Fibroblast of mammary gland (primary cell): ENCODE data around the gene COMP.

Experiments
- DNase-seq: peaks from one replicate; pipeline ENCODE4 v3.0.0-alpha.2; 2010; ENCODE audit warnings: low read depth
- H3K4me3 ChIP-seq: 2 replicates; pipeline ENCODE4 v1.5.1; 2011; ENCODE audit warnings: low read depth, mild to moderate bottlenecking, low read length, moderate library complexity; ENCODE audit not compliant: control insufficient read depth
- TF ChIP-seq, protein P1 (sequence below): conservative IDR thresholded peaks from 2 replicates; pipeline ENCODE4 v1.5.1; 2011; ENCODE audit warnings: low read depth, low read length, inconsistent platforms; ENCODE audit not compliant: control insufficient read depth, insufficient read depth

COMP gene

DNA sequence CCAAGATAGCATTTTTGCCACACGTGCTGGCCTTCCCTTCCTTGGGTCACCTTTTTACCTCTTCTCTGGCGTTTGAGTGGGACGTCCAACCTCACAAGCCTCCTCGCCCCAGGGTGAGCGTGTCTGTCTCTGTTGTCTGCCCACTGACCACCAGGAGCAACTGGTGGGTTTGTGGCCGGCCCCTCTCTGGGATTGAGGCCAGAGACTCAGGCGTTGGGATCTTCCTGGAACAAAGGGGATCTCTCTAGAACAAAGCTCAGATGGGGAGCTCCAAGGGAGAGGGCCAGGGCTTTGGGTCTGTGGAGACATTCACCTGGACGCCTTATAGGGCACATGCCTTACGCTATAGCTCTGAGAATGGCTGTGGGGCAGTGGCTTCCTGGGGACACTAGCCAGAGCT, 17.4 kb downstream of the COMP start:
- DNase-seq, result no peak
- H3K4me3 ChIP-seq, result no peak overlapping the region
- TF ChIP-seq, protein P1, sequence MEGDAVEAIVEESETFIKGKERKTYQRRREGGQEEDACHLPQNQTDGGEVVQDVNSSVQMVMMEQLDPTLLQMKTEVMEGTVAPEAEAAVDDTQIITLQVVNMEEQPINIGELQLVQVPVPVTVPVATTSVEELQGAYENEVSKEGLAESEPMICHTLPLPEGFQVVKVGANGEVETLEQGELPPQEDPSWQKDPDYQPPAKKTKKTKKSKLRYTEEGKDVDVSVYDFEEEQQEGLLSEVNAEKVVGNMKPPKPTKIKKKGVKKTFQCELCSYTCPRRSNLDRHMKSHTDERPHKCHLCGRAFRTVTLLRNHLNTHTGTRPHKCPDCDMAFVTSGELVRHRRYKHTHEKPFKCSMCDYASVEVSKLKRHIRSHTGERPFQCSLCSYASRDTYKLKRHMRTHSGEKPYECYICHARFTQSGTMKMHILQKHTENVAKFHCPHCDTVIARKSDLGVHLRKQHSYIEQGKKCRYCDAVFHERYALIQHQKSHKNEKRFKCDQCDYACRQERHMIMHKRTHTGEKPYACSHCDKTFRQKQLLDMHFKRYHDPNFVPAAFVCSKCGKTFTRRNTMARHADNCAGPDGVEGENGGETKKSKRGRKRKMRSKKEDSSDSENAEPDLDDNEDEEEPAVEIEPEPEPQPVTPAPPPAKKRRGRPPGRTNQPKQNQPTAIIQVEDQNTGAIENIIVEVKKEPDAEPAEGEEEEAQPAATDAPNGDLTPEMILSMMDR, result no peak

DNA sequence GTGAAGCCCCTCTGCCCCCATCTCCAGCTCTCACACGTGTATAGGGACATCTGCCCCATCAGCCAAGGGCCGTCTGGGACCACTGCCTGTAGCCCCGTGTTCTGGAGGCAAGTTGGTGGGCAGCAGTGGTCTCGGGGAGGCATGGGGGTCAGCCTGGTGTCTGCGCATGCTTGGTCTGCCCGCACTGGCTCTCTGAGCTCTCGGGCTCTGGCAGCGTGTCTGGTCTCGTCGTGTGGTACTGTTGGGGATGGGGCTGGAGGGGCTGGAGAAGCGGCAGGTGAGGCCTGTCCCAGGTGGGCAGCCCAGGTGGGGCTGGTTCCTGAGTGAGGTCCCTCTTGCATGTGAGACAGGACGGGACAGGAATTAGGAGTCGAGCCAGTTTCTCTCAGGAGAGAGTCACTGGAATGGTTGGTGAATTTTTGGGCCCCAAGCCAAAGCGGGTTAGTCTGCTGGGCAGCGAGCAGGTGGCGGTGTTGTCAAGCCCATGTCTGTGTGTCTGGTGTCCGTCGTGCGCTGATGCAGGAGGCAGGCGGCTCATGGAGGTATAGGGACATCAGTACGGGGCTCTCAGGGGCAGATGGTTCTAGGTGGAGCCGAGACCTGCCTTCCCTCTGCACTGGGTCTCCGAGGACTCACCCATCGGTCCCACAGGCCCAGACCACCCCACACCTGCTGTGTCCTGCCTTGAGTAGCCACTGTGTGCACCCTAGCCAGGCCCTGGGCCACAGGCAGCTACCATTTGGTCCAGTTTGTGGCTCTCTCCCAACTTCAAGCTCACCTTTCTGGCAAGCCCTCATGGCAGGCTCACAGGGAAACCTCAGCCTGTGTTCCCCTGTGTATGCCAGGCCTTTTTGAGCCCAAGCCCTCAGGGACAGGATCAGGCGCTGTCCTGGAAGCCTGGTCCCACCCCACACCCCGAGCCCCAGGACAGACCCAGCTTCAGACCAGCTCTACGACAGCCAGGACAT, 18.2 kb downstream of the COMP start:
- no peak for DNase-seq
- H3K4me3 ChIP-seq, result no peak overlapping the region
- TF ChIP-seq, protein P1, result no peak

DNA sequence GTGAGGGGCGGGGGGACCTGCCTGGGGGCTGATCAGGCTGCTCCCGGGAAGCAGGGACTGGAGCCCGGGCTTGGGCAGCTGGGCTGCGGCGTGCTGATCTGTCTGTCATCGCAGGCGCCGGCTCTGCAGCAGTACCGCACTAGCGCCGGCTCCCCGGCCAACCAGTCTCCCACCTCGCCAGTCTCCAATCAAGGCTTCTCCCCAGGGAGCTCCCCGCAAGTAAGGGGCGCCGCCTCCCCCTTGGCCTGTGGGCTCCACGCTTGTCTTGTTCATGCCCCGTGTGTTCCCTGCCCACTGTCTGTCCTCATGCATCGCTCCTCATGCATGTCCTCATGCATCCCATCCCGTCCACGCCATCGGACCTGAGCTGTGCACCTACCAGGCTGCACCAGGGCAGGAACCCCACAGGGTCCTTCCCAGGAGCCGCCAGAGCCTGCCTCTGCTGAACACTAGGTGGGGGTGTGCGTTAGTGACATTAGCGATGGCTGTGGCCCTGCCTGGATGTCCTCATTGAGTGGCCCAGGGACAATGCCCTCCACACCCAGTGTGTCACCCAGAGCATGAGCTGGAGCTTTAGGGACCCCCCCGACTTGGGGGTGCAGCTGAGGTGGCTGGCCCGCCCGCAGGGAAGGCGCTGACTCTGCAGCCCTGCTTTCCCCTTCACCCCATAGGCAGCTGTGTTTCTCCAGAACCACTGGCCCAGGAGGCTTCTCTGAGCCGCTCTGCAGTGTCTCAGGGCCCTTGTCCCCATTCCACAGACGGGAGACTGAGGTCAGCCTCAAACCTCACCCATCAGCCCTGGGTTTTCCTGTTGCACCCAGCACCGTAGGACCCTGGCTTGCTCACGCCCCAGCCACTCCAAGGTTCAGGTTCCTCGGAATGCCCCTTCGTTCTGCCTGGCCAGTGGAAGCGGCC, 19.5 kb downstream of the COMP start:
- TF ChIP-seq, protein P1, result peak; percentile 11
- no peak for DNase-seq
- no peak overlapping the region for H3K4me3 ChIP-seq

DNA sequence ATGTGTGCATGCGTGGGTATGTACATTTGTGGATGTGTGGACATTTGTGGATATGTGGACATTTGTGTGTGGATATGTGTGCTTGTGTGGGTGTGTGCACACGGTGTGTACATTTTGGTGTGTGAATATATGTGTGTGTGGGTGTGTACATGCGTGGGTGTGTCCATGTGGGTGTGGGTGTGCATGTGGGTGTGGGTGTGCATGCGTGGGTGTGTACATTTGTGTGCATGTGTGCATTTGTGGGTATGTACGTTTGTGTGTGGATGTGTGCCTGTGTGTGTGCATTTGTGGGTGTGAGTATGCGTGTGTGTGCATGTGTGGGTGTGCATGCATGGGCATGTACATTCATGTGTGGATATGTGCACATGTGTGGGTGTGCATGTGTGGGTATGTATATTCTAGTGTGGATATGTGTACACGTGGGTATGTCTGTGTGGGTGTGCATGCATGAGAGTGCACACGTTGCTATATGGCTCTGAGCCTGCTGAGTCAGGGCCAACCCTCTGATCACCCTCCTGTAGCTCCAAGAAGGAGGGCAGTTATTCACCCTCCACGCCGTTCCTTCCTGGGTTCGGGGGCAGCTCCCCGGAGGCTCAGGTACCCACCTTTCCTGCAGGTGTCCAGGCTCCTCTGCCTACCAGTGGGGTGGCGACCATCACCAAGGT, 20.3 kb downstream of the COMP start:
- H3K4me3 ChIP-seq, result no peak overlapping the region
- TF ChIP-seq, protein P1, result no peak
- DNase-seq, result no peak

DNA sequence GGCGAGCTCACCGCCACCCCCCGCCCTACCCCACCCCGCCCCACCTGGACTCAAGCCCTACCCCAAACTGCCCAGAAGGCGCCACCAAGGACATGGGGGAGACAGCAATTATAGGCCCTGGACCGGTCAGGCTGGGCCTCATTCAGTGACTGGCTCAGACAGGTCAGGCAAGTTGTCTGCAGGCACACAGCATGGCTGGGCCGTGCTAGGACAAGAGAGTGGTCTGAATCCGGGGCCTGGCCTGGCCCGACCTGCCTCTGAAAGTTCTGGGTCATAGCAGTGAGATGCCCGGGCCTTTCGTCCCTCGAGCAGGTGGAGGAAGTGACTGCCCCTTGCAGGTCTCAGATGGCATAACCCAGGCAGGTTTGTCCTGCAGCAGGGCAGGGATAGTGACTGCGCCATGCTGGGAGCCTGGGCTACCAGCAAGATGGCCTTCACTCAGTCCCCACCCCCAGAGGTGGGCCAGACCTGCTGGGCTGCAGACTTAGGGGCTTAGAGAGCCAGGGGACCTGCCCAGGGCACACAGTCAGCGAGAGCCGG, 21.0 kb downstream of the COMP start:
- DNase-seq, result no peak
- H3K4me3 ChIP-seq, result no peak overlapping the region
- TF ChIP-seq, protein P1, result no peak
